ENCODE data around the gene CERS1.

DNA sequence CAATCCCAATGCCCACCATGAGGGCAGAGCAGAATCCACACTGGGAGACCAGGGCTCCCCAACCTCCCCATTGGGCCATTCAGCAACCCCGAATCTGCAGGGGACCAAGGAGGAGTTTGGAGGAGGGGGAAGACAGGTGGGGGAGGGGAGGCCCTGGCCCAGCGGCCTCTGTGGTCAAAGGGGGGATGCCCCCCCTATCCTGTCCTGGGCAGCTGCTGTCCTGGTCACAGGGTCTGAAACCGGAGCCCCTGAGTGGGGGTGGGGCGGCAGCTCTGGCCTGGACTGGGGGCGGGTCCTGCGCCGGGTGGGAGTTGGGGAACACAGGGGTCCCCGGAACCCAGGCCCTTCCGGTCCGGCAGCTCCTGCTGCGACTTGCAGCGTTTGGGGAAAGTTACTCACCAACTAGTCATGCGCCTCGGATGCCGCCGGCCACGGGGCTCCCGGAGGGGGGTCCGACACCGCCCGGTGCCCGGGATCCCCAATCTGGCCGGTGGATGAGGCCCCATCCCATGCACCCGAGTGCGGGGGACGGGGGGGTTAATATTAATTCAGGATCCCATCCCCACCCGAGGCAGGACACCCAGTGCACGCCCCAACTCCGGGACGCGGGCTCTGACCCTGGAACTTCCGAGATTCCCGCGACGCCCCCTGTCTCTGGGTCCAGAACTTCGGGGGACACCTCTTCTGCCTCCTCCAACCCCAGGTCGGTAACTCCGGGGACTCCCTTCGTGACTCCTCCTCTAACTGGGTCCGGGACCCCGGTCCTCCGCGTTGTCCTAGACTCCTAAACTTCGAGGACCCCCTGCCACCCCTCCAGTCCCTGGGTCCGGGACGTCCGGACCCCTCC, 44.2 kb upstream of the CERS1 start:
- TF ChIP-seq, protein P1, sequence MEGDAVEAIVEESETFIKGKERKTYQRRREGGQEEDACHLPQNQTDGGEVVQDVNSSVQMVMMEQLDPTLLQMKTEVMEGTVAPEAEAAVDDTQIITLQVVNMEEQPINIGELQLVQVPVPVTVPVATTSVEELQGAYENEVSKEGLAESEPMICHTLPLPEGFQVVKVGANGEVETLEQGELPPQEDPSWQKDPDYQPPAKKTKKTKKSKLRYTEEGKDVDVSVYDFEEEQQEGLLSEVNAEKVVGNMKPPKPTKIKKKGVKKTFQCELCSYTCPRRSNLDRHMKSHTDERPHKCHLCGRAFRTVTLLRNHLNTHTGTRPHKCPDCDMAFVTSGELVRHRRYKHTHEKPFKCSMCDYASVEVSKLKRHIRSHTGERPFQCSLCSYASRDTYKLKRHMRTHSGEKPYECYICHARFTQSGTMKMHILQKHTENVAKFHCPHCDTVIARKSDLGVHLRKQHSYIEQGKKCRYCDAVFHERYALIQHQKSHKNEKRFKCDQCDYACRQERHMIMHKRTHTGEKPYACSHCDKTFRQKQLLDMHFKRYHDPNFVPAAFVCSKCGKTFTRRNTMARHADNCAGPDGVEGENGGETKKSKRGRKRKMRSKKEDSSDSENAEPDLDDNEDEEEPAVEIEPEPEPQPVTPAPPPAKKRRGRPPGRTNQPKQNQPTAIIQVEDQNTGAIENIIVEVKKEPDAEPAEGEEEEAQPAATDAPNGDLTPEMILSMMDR (conservative IDR thresholded peaks at IDR 0.05; ENCODE audit: low read length), result no peak
- TF ChIP-seq EZH2phosphoT487 (IDR thresholded peaks at IDR 0.05; ENCODE audit: borderline replicate concordance), result no peak
